ENCODE data around the gene CIC.

Gene CIC

DNA sequence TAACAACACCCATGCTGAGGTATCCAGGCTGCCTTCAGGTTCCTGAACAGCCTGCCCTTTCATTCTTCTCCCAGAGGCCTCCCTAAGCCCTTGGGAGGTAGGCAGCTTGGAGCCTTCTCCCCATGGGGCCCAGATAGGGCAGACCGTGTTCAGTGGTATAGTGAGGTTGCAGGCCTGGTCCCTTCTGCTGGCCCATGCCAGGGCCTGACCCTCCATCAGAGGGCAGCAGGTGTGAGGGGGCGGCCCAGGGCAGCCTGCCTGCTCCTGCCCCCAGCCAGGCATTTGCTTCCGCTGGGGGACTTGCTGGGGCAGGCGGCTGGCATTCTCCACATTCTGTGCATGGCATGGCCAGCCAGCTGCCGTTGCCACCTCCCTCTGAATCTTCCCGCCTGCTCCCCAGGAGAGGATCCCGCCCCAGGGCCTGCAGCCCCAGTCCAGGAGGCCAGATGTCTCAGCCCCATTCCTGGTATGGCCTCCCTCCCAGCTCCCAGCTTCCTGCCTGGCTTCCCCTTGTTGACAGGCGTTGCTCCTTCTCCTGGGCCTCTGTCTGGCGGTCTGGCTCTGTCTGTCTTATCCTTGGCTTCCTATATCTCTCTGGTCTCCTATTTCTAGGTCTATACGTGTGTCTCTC is 8.9 kb downstream of the CIC start:
- DNase-seq (ENCODE audit: low read depth in 2 of 2), result no peak

DNA sequence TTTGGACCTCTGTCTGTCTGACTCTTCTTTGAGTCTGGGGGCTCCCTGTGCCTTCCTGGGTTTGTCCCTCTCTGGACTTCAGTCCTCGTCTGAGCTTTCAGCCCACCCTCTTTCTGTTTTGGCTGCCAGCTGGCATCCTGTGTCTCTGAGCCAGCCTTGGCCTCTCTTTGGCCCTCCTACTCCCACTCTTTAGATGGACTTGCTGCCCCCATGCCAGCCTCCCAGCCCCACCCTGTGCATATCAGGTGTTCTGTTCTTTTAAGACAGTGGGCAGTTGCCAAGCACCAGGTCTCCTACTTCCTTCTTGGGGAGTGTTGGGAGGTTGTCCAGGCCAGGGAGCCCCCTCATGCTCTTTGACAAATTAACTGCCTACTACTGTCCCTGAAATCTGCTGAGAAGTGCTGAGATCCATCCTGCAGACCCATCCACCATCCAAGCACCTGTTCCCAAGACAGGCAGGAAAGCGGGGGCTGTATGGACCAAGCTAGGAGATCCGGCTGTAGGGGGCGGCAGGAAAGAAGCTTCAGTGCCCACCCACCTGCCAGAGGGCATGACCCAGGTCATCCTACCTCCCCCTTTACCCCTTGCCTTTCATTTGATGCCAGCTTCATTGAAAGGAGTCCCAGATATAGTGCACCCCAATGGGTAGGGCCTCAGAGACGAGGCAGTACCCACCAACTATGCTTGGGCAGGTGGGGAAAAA is 9.6 kb downstream of the CIC start:
- no peak for DNase-seq (ENCODE audit: low read depth in 2 of 2)

DNA sequence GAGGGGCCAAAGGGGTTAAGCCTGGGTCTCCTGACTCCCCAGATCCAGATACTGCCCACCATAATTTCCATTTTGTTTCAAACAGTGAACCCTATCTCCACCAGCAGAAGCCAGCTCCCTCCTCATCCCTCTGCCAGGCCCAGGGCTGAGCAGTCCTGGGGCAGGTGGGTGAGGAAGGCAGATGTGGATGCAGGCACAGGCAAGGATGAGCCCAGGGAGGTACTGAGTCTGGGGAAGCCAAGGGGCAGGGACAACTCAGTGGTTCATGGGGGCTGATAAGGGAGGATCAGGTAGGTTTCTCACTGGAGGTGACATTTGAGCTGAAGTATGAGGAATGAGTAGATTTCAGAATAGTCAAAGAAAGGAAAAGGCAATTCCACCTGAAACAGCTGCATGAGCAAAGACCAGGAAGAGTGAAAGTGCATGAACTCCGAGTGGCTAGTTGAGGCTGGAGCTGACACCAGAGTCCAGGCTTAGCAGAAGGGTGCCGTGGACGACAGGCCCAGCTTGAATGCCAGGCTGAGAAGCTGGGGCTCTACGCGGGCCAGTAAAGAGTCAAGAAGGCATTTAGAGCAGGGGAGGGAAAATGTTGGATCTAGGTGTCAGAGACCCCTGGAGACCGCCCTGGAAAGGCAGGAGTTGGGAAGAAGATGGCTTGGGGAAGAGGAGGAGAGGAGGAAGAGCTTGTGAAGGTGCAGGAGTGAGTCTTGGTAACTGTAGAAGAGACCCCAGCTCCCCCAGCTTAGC is 10.3 kb downstream of the CIC start:
- no peak for DNase-seq (ENCODE audit: low read depth in 2 of 2)

DNA sequence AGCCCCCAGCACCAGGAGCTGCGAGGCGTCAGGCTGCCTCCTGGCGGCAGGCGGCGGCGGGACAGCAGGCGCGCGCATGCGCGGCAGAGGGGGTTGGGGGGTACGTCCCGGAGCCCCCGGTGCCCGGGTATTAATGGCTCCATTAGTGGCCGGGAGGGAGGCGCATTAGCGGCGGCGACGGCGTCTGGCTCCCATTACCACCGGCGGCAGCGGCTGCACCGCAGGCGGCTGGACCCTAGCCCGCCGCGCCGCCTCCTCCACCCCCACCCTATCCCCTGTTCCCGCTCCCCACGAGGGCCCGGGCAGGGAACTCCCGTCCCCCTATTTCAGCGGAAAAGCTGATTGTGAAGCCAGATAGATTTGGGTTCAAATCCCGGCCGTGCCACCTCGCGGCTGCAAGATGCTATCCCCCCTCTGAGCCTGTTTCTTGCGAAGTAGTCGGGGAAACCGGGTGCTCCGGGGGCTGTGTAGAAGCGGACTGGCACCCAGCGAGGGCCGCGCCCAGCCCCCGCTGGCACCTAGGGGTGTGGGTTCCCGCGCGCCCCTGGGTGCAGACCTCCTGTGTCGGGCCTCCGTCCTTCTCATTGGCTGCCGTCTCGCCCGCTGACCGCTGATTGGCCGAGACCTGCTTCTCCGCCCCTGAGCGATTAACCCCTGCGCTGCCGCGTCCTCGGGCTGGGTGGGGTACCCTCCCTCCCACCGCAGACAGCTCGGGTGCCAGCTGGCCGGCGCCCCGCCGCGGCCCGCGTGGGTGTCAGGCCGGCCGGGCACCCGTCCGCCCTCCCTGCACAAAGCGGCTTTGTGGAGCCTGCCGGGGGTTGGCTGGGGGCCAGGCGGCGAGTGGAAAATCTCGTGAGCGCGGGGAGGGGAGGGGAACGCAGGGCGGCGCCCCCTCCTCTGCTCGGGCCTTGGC is 11.1 kb downstream of the CIC start:
- DNase-seq (ENCODE audit: low read depth in 2 of 2), result peak; percentile 66 to 74

DNA sequence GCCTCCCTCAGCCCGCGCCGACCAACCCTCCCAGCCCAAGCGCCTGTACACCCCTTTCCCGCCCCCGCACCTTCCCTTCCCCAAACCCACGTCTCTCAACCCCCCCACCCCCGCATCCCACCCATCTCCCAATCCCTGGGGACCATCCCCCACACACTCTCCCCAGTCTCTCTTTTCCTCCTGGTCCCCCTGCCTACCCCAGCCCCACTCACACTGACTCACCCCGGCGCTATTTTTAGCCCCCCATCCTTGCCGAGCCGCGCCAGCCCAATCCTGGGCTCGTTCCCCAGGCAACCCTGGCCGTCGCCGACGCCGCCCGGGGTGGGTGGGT is 11.7 kb downstream of the CIC start:
- no peak for DNase-seq (ENCODE audit: low read depth in 2 of 2)

DNA sequence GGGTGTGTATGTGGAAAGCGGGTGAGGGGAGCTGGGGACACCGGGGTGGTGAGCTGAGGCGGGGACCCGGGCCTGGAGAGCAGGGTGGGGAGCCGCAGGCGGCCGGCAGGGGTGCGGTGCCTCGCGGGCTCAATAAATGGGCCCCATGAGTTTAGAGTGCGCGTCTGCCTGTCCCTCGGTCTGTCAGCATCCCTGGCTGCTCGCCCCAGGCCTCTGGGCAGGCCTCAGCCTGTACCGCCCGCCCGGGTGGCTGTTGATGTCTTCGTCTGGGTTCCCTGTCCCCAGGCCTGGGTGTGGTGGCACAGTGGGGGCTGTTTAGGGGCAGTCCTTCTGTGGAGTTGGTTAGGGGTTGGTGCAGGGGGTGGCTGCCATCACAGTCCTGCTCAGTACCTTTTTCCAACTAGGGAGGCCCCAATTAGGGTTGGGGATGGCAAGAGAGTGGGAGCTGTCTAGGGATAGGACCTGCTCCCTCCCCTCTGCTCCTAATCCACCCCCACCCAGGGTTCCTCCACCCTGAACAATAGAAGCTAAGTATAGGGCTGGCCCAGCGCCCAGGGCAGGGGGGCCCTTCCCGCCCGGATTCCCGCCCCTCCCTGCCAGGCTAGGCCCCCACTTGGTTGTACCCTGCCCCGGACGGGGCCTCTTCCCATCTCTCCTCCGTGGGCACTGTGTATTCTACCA is 12.2 kb downstream of the CIC start:
- no peak for DNase-seq (ENCODE audit: low read depth in 2 of 2)

DNA sequence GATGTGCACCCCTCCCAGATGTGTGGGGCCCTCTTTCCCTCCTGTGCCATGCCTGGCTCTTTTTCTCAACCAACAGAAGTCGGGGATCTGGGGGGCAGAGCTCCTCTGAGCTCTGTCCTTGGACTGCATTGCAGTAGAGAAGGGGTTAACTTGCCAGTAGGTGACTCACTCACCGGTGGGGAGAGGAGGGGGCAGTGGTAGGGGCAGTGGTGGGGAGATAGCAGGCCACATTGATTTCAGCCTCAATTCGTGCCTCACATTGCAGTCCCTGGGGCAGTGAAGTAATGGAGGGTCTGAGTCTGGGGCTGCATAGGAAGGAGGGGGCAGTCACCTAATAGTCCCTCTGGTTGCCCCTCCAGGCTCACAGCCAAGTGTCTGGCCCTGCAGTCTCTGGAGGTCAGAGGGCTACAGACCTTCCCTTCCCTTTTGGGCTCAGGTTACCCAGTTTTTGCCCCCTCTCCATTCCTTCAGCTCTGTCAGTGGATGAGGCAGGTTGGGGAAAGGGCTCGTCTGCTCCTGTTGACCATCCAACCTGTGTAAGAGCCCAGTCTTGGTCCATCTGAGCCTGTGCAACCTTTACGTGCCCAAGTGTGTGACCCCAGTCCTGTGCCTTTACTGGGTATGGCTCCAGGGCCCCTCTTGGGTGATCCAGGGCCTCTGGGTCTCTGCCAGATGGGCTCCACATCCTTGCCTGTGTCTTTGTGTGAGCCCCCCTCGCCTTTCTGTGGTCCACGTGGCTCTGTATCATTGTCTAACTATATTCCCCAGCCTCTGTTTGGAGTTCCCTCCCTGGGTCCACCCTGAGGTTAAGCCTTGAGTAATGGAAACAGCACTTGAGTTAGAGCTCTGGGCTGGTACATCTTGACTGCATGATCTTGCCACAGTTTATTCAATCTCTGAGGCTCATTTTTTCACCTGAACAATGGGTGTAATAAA is 13.0 kb downstream of the CIC start:
- no peak for DNase-seq (ENCODE audit: low read depth in 2 of 2)

DNA sequence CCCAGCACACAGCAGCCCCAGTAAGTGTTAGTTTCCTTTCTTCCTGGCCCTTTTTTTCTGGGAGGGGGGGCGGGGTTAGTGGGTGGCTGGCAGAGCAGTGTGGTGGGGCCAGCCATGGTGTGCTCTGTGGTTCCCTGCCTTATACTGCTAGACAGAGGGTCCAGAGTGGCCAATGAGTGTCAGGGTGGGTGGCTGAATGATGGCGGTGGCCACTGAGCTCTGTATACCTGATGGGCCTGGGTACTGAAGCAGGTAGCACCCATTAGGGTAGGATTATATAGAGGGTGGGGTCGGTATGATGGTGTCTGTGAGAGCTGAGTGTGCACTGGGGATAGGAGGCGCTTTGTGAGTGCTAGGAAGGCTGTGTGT is 13.8 kb downstream of the CIC start:
- DNase-seq (ENCODE audit: low read depth in 2 of 2), result no peak

DNA sequence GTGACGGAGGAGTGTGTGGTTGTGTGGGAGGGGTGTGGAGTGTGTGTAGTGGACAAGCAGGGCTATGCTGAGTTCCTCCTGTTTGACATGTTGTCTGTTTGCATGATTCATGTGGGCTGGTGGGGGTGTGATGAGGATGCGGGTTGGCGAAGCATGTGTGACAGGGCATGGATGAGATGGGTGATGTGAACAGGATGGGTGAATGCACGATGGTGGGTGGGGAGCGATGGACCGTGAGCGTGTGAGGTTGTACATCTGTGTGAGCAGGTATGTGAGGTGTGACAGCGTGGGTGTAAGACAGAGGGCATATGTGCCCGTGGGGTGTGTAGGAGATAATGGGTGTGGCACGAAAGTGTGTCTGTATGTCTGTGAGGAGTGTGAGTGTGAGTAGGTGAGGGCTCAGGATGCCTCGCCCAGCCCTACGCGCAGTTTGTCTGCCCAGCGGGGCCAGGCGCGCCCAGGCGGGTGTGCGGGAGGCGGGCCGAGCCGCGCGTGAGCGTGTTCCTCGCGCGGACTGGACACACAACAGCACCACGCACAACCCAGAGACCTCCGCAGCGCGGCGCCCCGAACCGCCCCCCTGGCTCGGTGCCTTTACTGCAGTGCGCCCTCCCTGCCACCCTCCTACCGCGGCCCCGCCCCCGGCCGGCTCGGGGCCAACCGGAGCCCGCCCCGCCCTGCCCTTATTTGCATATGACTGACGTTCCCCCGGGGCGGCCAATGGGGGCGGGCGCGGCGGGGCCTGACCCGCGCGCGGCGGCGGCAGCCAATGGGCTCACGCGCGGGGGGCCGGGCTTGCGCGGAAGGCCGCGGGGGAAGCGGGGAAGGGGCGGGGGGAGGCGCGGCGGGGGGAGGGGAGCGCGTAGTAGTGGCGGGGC is 14.4 kb downstream of the CIC start:
- peak; percentile 93 for DNase-seq (ENCODE audit: low read depth in 2 of 2)

DNA sequence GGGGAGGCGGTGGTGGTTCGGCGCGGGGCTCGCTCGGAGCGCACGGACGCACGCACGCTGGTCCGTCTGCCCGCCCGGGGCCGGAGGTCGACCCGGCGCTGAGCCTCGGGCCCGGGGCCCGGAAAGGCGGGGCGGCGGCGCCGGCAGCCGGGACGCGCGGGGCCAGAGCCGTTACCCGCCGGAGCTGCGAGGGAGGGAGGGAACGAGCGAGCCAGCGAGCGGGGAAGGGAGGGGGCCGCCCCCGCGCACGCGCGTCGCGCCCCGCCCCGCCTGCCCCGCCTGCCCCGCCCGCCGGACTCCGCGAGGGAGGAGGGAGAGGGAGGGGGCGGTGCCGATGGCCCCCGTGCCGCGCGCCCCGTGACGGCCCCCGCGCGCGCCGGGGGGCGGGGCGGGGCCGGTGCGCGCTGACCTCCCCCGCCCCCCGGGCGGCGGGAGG is 15.0 kb downstream of the CIC start:
- peak in 1 of 2 donors; percentile 77 for DNase-seq (ENCODE audit: low read depth in 2 of 2)

DNA sequence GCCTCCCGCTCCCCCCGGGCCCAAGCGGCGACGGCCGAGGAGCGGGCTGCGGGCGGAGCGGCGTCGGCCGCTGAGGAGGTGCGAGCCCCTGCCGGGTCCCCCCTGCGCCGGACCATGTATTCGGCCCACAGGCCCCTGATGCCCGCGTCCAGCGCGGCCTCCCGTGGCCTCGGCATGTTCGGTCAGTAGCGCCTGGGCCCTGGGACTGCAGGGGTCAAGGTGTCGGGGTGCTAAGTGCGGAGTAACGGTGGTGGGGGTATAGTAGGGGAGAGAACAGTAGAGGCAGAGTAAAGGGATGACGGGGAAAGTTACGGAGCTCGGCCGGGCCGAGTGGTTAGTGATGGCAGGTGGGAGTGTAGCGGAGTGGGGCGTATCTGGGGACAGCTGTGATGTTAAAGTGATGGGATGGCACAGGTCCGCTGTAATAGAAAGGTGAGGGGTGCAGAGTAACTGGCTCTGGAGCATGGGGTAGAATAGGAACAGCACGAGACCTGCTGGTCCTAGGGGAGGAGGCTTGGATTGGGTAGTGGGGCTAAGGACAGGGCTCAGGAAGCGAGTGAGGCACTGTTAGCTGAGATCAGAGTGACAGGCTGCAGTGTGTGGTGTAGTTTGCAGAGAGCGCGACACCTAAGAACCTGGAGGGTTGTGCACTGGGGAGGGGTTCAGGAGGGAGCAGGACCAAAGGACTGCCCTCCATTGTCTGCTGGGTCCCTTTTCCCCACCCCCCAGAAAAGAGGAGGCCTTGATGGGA is 15.7 kb downstream of the CIC start:
- no peak for DNase-seq (ENCODE audit: low read depth in 2 of 2)

DNA sequence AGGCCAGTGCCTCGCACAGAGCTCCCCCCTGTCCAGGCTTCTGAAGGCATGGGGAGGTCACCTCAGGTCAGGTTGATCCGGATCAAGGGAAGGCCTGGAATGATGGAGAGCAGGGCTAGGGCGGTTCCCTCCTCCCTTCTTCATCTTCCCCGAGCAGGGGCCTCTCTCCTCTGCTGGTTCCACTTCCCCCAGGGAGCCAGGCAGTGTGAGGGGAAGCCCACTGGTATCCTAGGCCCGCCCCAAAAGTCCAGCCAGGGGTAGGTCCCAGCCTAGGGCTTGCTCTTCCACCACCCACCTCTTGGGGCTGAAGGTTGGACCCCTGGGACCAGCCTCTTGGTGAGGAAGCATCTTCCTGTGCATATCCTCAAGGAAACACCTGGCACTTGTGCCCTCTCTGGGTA is 16.5 kb downstream of the CIC start:
- no peak for DNase-seq (ENCODE audit: low read depth in 2 of 2)

DNA sequence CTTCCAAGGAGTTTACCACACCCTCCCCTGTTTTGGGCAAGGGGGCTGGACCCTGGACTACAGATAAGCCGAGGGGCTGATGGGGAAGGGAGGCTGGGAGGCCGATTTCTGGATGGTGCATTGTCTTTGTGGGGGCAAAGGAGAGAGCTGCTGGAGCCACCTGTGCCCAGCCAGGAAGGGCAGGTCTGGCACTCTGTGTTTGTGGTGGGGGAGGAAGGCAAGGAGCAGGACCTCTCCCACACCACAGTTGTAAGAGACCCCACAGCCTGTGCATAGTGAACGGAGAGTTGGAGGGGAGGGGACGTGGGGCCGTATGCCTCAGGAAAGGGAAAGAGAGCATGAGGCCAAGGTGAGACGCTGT is 16.9 kb downstream of the CIC start:
- no peak for DNase-seq (ENCODE audit: low read depth in 2 of 2)

DNA sequence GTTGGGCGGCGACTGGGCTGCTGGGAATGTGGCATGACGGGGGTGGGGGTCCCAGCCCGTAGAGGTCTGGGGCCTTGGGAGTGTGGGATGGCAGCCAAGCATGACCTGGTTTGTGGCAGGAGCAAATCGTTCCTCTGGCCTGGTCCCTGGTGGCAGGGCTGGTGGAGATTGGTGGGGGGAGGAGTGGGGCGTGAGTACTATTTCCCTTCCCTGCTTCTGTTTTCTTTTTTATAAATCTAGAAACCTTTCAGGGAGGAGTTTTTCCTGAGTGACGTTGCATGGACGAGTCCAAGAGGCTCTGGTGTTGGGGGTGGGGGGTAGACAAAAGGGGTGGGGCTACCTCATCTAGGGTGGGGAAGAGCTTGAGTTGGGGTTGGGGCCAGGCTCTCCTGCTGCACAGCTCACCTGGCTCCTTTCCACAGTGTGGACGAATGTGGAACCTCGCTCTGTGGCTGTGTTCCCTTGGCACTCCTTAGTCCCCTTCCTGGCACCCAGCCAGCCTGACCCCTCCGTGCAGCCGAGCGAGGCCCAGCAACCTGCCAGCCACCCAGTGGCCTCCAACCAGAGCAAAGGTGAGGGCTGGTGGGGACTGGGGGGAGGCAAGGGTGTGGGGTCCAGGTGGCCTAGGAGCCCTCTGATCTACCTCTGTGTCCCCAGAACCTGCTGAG is 17.4 kb downstream of the CIC start:
- DNase-seq (ENCODE audit: low read depth in 2 of 2), result no peak

DNA sequence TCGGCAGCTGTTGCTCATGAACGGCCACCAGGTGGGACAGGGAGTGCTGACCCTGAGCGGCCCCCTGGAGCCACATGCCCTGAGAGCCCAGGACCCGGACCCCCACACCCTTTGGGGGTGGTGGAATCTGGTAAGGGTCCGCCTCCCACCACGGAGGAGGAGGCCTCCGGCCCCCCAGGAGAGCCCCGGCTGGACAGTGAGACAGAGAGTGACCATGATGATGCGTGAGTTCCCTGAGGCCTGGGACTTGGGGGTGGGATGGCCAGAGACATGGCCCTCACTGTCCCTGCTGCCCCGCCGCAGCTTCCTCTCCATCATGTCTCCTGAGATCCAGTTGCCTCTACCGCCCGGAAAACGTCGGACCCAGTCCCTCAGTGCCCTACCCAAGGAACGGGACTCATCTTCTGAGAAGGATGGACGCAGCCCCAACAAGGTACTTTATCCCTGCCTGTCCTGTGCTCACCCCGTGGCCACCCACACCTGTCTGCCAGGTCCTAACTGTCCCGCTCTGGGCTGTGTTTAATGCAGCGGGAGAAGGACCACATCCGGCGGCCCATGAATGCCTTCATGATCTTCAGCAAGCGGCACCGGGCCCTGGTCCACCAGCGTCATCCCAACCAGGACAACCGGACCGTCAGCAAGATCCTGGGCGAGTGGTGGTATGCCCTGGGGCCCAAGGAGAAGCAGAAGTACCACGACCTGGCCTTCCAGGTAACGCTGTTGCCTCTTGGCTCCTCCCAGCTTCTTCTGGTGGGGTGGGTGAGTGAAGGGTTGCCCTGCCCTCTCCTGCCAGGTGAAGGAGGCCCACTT is 18.2 kb downstream of the CIC start:
- no peak for DNase-seq (ENCODE audit: low read depth in 2 of 2)

DNA sequence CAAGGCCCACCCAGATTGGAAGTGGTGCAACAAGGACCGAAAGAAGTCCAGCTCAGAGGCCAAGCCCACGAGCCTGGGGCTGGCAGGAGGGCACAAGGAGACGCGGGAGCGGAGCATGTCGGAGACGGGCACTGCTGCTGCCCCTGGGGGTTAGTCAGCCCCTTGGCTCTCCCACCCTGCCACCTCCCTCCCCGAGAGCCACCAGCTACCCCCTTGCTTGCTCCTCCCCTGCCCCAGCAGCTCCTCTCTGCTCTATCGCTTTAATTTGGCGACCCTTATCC is 18.7 kb downstream of the CIC start:
- DNase-seq (ENCODE audit: low read depth in 2 of 2), result no peak

DNA sequence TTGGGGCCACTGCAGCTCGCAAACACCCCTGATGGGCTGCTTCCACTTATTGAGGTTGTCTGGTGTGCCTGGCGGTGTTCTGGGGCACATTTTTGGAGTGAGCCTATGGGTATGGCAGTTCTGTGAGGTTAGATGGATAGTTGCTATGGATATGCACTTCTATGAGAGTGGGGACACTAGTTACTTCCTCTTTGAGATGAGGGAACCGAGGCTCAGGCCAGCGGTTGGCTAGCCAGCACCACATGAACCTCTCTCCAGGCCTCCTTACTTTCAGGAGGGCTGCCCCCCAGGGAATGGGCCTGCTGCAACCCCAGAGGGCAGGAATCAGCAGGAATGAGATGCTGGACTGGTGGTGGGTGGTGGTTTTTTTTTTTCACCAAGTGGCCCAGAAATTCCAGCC is 19.3 kb downstream of the CIC start:
- no peak for DNase-seq (ENCODE audit: low read depth in 2 of 2)

All from stimulated activated CD8-positive, alpha-beta memory T cell treated with anti-CD3 and anti-CD28 coated beads, Interleukin-2, amount 100 ng/mL, for 1 hour (primary cell).